Omental fat pad (tissue), 4 donors: ENCODE data around the gene TICAM1. TPM values are rescaled to one million over a fixed set of nuclear protein-coding genes. Genes with fewer than 3 reads are reported as not detected.

ENCODE experiments used
- ATAC-seq: fragments of 150-250 bp; one replicate; pipeline ENCODE4 v1.9.1; 2016; ENCODE audit warnings: mild to moderate bottlenecking, moderate library complexity; ENCODE audit not compliant: low FRiP score
- DNase-seq: peaks from one replicate; pipeline ENCODE4 v3.0.0-alpha.2; 2019; ENCODE audit warnings: low spot score
- CTCF ChIP-seq, 3 donors: fragments of 450-650 bp; IDR thresholded peaks; one replicate each; pipeline ENCODE4 v1.5.1; 2016 to 2017; ENCODE audit warnings: antibody characterized with exemption in 3 of 3, mild to moderate bottlenecking in 3 of 3, moderate library complexity in 2 of 3
- small RNA-seq: library from RNA; depleted of rRNA; stranded (forward); fragments of <200 nt; gene quantifications from one replicate; pipeline ENCODE3, GENCODE V24; 2016
- total RNA-seq, 4 donors: library from RNA; depleted of rRNA; stranded (reverse); fragments of >200 nt; gene quantifications; one replicate each; pipeline ENCODE4 v1.1.0, GENCODE V29; 2016

The TICAM1 gene
- total RNA-seq, 4 donors from 2014 or later, result 4.1 to 8.5 (median 6.3) TPM

DNA sequence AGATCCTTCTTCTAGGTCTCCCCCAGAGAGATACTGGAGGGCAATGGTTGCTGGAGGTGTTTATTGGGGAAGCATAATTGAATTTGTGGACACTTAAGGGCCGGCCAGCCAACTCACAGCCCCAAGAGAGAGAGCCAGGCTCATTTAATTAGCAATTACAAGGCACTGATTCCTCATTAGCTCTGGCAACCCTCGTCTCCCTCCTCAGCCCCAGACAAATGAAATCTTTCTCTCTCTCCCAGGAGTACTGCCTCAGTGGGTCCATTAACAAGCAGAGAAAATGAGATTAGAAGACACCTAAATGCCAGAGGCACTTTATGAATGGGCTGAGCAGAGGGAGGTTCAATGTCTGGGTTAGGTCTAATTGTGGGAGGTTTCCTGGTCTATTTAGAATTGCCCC is 58.9 kb downstream of the TICAM1 start:
- DNase-seq, result no peak

DNA sequence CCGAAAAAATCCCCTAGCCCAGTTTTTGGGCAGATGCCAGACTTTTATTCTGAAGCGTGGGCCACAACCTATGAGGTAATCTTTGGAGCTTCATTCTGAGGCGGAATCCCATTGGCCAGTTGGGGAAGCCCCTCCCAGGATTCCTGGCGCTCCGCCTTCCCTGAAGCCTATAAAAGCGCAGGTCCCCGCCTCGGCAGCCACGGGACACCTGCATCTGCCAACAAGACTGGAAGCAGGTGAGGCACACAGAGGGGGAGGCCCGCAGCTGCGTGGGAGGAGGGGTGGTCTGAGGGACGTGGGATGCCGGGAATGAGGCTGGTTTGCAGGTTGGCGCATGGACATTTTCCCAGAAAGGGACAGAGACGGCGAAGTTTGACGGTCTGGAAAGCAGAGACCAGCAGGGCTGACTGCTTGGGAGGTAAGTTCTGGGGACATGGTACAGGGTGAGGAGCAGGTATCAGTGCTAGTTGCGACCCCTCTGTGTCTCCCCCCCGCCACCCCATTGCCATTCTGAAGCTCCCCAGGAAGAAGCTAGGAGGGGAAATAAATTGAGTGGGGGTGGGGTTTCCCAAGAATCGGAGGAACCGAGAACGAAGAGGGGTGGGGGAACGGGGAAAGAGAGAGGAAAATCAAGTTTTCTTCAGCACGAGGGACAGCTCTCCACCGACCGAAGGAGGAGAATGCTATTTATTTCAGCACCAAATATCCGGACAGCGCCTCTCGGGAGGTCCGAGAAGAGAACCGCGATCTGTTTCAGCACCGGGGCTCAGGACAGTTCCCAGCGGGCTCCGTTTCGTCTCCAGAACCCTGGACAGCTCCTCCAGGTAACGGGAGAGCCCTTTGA is 62.4 kb downstream of the TICAM1 start:
- ATAC-seq, result peak; percentile 77
- no peak for TF ChIP-seq CTCF (IDR thresholded peaks at IDR 0.05)
- DNase-seq, result peak; percentile 63

More for the DNA sequence above, 58.9 kb downstream of the TICAM1 start:
- no peak for TF ChIP-seq CTCF (IDR thresholded peaks at IDR 0.05)
- ATAC-seq, result no peak

Small RNA genes within 50 kb of the gene (small RNA-seq; reads per million reads assigned to genes)
- gene MIR7-3, result not detected

Other genes with a start within 250 kb of the TICAM1 start
- 1 to 10 TPM; 1.8 to 6.3 (median 3.1) TPM for gene TNFAIP8L1, start 192.2 kb downstream of the TICAM1 start, total RNA-seq
- 10 to 100 TPM; 25.7 to 59.2 (median 51.6) TPM for gene MYDGF, start 161.4 kb downstream of the TICAM1 start, total RNA-seq
- 10 to 100 TPM; 25.3 to 42.9 (median 41.0) TPM for gene DPP9, start 107.9 kb downstream of the TICAM1 start, total RNA-seq
- gene FEM1A, start 40.0 kb downstream of the TICAM1 start, total RNA-seq, result 10 to 100 TPM; 11.8 to 22.1 (median 13.9) TPM
- gene PLIN3, start 36.0 kb upstream of the TICAM1 start, total RNA-seq, result 10 to 100 TPM; 23.1 to 64.0 (median 33.8) TPM
- gene ARRDC5, start 71.2 kb upstream of the TICAM1 start, total RNA-seq, result 1 to 10 TPM in 1 of 4 donors, under 1 TPM in 1, not detected in 2; 0.69 to 1.1 TPM
- gene UHRF1, start 77.8 kb upstream of the TICAM1 start, total RNA-seq, result 1 to 10 TPM in 2 of 4 donors, under 1 TPM in 2; 0.63 to 3.5 (median 1.0) TPM
- 10 to 100 TPM; 16.3 to 38.3 (median 22.4) TPM for gene KDM4B, start 137.4 kb upstream of the TICAM1 start, total RNA-seq